ENCODE measurements around the gene ENTREP1. TPM values are rescaled to one million over a fixed set of nuclear protein-coding genes. Genes with fewer than 3 reads are reported as not detected.
"Not testable (repeated sequence)": the region's sequence is repeated elsewhere in the genome, so short reads cannot be mapped to it uniquely, and the experiment has no call there.

Gene ENTREP1
- total RNA-seq, 2 donors from 2014 or later: 3.3 to 6.5 TPM

DNA sequence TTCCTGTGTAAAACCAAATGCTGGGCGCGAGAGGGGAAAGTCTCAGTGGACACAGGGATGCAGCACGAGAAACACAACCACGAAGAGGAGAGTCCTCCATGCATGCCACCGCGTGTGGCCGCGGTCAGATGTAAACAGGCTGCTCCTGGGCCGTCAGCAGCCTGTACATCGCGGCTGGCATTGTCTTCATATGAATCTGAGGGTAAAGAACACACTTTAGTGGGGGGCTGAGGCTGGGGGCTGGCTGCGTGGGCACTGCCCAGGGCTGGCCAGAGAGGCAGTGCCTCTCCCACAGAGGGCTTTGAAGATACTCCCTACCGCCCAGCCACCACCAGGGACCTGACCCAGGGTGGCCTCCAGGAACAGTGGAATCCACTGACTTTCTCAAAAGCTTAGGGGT, 106.2 kb downstream of the ENTREP1 start:
- intact Hi-C loops (cut with DNase I): loop anchor here in 1 of 2 donors (10.0 kb wide), 1 partner anchor 804 kb away; no protein-coding TSS in a partner anchor

DNA sequence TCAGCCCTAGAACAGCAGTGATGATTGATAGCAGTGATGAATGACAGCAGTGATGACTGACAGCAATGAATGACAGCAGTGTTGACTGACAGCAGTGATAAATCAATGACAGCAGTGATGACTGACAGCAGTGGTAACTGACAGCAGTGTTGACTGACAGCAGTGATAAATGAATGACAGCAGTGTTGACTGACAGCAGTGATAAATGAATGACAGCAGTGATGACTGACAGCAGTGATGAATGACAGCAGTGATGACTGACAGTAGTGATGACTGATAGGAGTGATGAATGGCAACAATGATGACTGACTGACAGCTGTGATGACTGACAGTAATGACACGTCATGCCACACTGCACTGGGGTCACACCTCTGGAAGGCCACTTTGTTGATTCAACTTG, 106.8 kb downstream of the ENTREP1 start:
- intact Hi-C loops (cut with DNase I): loop anchor here in 1 of 2 donors (10.0 kb wide), 1 partner anchor 803 kb away; no protein-coding TSS in a partner anchor
- no peak for DNase-seq (ENCODE audit: low spot score)

More for the DNA sequence above, 106.2 kb downstream of the ENTREP1 start:
- no peak for DNase-seq (ENCODE audit: low spot score)

DNA sequence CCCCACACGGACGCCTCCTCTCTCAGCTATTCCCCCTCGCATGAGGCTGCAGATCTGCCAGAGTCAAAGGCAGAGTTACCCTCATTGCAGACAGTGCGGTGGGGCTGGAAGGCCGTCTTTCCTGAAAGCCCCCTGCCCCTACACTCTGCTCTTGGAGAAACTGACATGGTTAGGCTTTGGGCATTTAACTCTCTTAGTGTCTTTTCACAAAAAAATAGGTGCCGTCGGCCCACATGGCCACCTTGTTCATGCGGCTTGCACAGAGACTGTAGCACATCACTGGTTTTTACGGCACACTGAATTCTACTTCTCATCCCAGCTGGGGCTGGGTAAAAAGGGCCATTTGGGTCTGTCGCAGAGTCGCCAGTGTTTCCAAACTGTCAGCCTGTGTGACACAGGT, 107.6 kb downstream of the ENTREP1 start:
- intact Hi-C loops (cut with DNase I): loop anchor here in 1 of 2 donors (10.0 kb wide), 1 partner anchor 802 kb away; no protein-coding TSS in a partner anchor
- DNase-seq (ENCODE audit: low spot score): no peak

DNA sequence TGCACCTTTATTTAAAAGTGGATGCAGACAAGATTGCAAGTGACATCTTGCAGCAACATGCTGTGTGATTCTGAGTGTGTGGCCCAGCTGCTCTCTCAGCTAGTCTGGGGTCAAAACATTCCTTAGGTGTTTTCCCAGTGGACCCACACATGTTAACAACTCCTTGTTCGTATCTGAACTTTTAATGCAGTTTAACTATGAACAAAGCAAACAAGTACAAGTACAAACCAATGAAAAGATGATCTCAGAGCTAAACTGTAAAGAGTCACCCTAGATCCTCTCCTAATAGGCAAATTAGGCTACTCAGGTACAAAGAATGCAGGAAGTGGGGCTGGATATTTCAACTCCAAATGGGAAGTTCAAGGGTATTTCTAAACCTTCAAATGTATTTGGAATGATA, 108.4 kb downstream of the ENTREP1 start:
- DNase-seq (ENCODE audit: low spot score): no peak
- intact Hi-C loops (cut with DNase I): loop anchor here in 1 of 2 donors (10.0 kb wide), 1 partner anchor 801 kb away; no protein-coding TSS in a partner anchor

DNA sequence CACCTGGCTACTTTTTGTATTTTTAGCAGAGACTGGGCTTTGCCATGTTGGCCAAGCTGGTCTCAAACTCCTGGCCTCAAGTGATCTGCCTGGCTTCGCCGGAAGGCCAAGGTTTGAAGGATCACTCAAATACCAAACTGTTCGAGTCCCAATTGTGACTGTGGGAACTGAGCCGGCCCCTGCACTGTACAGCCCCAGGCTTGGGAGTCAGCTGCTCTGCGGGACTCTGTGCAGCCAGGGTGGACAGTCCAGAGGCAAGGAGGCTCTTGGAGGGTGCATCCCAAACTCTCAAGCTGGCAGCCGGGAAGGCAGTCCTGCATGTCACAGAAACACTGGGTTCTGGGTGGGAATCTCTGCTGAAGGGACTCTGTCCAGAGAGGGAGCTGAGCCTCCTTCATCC, 109.0 kb downstream of the ENTREP1 start:
- no peak for DNase-seq (ENCODE audit: low spot score)
- intact Hi-C loops (cut with DNase I): loop anchor here in 1 of 2 donors (10.0 kb wide), 1 partner anchor 801 kb away; no protein-coding TSS in a partner anchor

DNA sequence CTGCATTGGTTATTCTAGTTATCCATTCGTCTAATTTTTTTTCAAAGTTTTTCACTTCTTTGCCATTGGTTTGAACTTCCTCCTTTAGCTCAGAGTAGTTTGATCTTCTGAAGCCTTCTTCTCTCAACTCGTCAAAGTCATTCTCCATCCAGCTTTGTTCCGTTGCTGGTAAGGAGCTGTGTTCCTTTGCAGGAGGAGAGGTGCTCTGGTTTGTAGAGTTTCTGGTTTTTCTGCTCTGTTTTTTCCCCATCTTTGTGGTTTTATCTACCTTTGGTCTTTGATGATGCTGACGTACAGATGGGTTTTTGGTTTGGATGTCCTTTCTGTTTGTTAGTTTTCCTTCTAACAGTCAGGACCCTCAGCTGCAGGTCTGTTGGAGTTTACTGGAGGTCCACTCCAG, 114.6 kb downstream of the ENTREP1 start:
- DNase-seq (ENCODE audit: low spot score): not testable (repeated sequence)
- intact Hi-C loops (cut with DNase I): loop anchor here in 1 of 2 donors (10.0 kb wide), 1 partner anchor 795 kb away; no protein-coding TSS in a partner anchor

DNA sequence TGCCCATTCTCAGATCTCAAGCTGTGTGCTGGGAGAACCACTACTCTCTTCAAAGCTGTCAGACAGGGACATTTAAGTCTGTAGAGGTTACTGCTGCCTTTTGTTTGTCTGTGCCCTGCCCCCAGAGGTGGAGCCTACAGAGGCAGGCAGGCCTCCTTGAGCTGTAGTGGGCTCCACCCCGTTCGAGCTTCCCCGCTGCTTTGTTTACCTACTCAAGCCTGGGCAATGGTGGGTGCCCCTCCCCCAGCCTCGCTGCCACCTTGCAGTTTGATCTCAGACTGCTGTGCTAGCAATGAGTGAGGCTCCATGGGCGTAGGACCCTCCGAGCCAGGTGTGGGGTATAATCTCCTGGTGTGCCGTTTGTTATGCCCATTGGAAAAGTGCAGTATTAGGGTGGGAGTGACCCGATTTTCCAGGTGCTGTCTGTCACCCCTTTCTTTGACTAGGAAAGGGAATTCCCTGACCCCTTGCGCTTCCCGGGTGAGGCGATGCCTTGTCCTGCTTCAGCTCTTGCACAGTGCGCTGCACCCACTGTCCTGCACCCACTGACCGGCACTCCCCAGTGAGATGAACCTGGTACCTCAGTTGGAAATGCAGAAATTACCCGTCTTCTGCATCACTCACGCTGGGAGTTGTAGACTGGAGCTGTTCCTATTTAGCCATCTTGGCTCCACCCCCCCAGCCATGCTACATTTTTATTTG, 115.4 kb downstream of the ENTREP1 start:
- DNase-seq (ENCODE audit: low spot score); intact Hi-C loops (cut with DNase I): not testable (repeated sequence)

Other genes starting within 250 kb of the ENTREP1 start
- 10 to 100 TPM; 83.5 to 85.1 TPM for gene TJP2, start 150.9 kb upstream of the ENTREP1 start, total RNA-seq

Data from posterior vena cava (tissue), 2 donors.